ENCODE data around the gene NBEAL1. TPM values are rescaled to one million over a fixed set of nuclear protein-coding genes. Genes with fewer than 3 reads are reported as not detected.
"Not testable (repeated sequence)": the region's sequence is repeated elsewhere in the genome, so short reads cannot be mapped to it uniquely, and the experiment has no call there.

The NBEAL1 gene
- total and polyA plus RNA-seq, 2 experiments from 2014 or later = 13.3 to 21.8 TPM

DNA sequence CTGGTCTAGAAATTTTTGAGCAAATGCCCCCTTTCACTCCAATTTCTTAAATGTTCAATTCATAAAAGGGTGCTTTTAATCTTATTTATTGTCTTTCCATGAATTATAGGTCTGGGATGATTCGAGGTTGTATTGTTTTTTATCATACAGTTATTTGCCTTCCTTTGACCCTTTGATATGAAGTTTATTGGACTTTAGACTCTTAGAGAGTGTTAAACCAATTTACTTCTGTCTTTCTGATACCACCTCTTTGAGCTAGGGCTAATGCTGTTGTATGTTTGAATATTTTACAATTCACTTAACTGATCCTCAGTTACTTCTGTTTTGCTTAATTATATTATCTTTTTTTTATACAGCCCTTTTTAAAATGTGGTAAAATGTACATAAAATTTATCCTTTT lies 134.5 kb downstream of the NBEAL1 start (continued):
- TF ChIP-seq, protein P1, sequence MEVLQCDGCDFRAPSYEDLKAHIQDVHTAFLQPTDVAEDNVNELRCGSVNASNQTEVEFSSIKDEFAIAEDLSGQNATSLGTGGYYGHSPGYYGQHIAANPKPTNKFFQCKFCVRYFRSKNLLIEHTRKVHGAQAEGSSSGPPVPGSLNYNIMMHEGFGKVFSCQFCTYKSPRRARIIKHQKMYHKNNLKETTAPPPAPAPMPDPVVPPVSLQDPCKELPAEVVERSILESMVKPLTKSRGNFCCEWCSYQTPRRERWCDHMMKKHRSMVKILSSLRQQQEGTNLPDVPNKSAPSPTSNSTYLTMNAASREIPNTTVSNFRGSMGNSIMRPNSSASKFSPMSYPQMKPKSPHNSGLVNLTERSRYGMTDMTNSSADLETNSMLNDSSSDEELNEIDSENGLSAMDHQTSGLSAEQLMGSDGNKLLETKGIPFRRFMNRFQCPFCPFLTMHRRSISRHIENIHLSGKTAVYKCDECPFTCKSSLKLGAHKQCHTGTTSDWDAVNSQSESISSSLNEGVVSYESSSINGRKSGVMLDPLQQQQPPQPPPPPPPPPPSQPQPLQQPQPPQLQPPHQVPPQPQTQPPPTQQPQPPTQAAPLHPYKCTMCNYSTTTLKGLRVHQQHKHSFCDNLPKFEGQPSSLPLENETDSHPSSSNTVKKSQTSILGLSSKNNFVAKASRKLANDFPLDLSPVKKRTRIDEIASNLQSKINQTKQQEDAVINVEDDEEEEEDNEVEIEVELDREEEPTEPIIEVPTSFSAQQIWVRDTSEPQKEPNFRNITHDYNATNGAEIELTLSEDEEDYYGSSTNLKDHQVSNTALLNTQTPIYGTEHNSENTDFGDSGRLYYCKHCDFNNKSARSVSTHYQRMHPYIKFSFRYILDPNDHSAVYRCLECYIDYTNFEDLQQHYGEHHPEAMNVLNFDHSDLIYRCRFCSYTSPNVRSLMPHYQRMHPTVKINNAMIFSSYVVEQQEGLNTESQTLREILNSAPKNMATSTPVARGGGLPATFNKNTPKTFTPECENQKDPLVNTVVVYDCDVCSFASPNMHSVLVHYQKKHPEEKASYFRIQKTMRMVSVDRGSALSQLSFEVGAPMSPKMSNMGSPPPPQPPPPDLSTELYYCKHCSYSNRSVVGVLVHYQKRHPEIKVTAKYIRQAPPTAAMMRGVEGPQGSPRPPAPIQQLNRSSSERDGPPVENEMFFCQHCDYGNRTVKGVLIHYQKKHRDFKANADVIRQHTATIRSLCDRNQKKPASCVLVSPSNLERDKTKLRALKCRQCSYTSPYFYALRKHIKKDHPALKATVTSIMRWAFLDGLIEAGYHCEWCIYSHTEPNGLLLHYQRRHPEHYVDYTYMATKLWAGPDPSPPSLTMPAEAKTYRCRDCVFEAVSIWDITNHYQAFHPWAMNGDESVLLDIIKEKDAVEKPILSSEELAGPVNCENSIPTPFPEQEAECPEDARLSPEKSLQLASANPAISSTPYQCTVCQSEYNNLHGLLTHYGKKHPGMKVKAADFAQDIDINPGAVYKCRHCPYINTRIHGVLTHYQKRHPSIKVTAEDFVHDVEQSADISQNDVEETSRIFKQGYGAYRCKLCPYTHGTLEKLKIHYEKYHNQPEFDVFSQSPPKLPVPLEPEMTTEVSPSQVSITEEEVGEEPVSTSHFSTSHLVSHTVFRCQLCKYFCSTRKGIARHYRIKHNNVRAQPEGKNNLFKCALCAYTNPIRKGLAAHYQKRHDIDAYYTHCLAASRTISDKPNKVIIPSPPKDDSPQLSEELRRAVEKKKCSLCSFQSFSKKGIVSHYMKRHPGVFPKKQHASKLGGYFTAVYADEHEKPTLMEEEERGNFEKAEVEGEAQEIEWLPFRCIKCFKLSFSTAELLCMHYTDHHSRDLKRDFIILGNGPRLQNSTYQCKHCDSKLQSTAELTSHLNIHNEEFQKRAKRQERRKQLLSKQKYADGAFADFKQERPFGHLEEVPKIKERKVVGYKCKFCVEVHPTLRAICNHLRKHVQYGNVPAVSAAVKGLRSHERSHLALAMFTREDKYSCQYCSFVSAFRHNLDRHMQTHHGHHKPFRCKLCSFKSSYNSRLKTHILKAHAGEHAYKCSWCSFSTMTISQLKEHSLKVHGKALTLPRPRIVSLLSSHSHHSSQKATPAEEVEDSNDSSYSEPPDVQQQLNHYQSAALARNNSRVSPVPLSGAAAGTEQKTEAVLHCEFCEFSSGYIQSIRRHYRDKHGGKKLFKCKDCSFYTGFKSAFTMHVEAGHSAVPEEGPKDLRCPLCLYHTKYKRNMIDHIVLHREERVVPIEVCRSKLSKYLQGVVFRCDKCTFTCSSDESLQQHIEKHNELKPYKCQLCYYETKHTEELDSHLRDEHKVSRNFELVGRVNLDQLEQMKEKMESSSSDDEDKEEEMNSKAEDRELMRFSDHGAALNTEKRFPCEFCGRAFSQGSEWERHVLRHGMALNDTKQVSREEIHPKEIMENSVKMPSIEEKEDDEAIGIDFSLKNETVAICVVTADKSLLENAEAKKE (CRISPR knock-in tag; IDR thresholded peaks at IDR 0.05) = no peak
- TF ChIP-seq, protein P2, sequence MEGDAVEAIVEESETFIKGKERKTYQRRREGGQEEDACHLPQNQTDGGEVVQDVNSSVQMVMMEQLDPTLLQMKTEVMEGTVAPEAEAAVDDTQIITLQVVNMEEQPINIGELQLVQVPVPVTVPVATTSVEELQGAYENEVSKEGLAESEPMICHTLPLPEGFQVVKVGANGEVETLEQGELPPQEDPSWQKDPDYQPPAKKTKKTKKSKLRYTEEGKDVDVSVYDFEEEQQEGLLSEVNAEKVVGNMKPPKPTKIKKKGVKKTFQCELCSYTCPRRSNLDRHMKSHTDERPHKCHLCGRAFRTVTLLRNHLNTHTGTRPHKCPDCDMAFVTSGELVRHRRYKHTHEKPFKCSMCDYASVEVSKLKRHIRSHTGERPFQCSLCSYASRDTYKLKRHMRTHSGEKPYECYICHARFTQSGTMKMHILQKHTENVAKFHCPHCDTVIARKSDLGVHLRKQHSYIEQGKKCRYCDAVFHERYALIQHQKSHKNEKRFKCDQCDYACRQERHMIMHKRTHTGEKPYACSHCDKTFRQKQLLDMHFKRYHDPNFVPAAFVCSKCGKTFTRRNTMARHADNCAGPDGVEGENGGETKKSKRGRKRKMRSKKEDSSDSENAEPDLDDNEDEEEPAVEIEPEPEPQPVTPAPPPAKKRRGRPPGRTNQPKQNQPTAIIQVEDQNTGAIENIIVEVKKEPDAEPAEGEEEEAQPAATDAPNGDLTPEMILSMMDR (conservative IDR thresholded peaks at IDR 0.05; ENCODE audit: low read depth in 2 of 2) = no peak
- TF ChIP-seq POLR2AphosphoS5 (IDR thresholded peaks at IDR 0.05; ENCODE audit: low read depth) (no peak), CREB1 (CRISPR knock-in tag; IDR thresholded peaks at IDR 0.05; ENCODE audit: low read depth) (no peak)

DNA sequence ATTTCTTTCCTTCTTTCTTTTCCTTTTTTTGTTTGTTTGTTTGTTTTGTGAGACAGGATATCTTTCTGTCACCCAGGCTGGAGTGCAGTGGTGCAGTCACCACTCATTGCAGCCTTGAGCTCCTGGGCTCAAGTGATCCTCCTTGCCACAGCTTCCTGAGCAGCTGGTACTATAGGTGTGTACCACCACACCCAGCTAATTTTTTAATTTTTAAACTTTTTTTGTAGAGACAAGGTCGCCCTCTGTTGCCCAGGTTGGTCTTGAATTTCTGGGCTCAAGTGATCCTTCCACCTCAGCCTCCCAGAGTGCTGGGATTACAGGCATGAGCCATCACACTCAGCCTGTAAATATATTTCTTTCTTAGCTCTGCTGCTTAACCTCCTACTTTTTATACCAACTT lies 140.7 kb downstream of the NBEAL1 start:
- no peaks in the 10 kb centered on the region for H3K79me2 ChIP-seq (replicated peaks; ENCODE audit: insufficient read depth)
- no peaks in the 10 kb centered on the region for H4K20me1 ChIP-seq (replicated peaks; ENCODE audit: insufficient read depth)
- Mint-ChIP-seq H3K4me1 (no peaks in the 10 kb centered on the region), H3K36me3 (ENCODE audit: low read depth) (no peaks in the 10 kb centered on the region), H3K27me3 (ENCODE audit: insufficient read depth, low read depth, poor library complexity) (peaks cover 2% of the 10 kb centered on the region), H3K9me3 (no peaks in the 10 kb centered on the region), H3K4me3 (no peak overlapping the region), H3K27ac (no peak overlapping the region)
- H3K36me3 ChIP-seq (ENCODE audit: insufficient read depth) = no peaks in the 10 kb centered on the region
- no peaks in the 10 kb centered on the region for H3F3A ChIP-seq (replicated peaks; ENCODE audit: low read depth)
- H2AFZ ChIP-seq = no peak overlapping the region
- no peaks in the 10 kb centered on the region for H3K4me1 ChIP-seq (ENCODE audit: insufficient read depth)
- H3K4me2 ChIP-seq = no peak overlapping the region
- H3K27me3 ChIP-seq (ENCODE audit: insufficient read depth) = no peaks in the 10 kb centered on the region
- no peak overlapping the region for H3K4me3 ChIP-seq
- DNase-seq (ENCODE audit: low spot score) (peak; percentile 40), ATAC-seq (peak; percentile 63; the same call in 2 of the 3 replicates)
- no peaks in the 10 kb centered on the region for H3K9me2 ChIP-seq (ENCODE audit: insufficient read depth)
- H3K27ac ChIP-seq (ENCODE audit: low read depth) = no peak overlapping the region
- TF ChIP-seq STAT1 (IDR thresholded peaks at IDR 0.05; ENCODE audit: unreplicated experiment) = no peak
- TF ChIP-seq, protein P2 (conservative IDR thresholded peaks at IDR 0.05; ENCODE audit: low read depth in 2 of 2) = peak; percentile 52

DNA sequence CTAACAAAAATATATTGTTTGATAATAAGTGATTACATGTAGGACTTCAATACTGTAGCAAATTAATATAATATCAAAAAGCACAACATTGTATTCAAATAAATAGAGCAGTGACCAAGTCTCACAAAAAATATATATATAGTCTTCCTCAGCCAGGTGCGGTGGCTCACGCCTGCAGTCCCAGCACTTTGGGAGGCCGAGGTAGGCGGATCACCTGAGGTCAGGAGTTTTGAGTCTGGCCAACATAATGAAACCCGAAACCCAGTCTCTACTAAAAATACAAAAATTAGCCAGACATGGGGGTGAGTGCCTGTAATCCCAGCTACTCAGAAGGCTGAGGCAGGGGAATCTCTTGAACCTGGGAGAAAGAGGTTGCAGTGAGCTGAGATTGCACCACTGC lies 148.0 kb downstream of the NBEAL1 start:
- H3K4me3 ChIP-seq; H3K9me3 Mint-ChIP-seq; H3K4me2 ChIP-seq; H3K4me1 Mint-ChIP-seq; H4K20me1 ChIP-seq (replicated peaks; ENCODE audit: insufficient read depth); H3K36me3 Mint-ChIP-seq (ENCODE audit: low read depth); H2AFZ ChIP-seq; H3K9me2 ChIP-seq (ENCODE audit: insufficient read depth); H3F3A ChIP-seq (replicated peaks; ENCODE audit: low read depth); H3K4me3 Mint-ChIP-seq; DNase-seq (ENCODE audit: low spot score); H3K79me2 ChIP-seq (replicated peaks; ENCODE audit: insufficient read depth); ATAC-seq; H3K4me1 ChIP-seq (ENCODE audit: insufficient read depth); H3K27me3 ChIP-seq (ENCODE audit: insufficient read depth); H3K27ac ChIP-seq (ENCODE audit: low read depth); H3K27me3 Mint-ChIP-seq (ENCODE audit: insufficient read depth, low read depth, poor library complexity); H3K36me3 ChIP-seq (ENCODE audit: insufficient read depth); H3K27ac Mint-ChIP-seq: not testable (repeated sequence)

Data from GM23338 (cell line).